GM19463 (cell line): ENCODE data around the gene SPON1.
"Not testable (repeated sequence)": the region's sequence is repeated elsewhere in the genome, so short reads cannot be mapped to it uniquely, and the experiment has no call there.

Experiments used
- ATAC-seq: cut with Tn5 transposase; IDR thresholded peaks from one replicate; pipeline ENCODE4 v1.9.1; 2021; ENCODE audit warnings: mild to moderate bottlenecking, moderate library complexity; ENCODE audit not compliant: unreplicated experiment

Gene SPON1

DNA sequence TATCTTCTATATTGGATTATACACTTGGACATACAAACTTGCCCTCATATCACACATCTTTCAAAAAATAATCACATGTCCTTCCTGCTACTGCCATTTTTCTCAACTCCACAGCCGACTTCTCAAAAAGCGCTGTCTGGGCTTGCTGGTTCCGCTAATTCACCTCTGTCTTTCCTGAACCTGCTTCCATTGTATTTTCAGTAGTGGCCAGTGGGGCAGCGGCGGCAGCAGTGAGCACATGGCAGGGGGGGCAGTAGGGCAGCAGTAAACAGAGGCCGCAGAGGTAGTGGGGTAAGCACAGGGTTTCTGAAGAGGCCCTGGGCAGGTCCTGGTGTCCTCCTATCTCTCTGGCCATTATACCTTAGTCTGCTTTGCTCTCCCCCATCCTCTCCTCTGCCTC is 270.1 kb downstream of the SPON1 start:
- no peak for ATAC-seq

DNA sequence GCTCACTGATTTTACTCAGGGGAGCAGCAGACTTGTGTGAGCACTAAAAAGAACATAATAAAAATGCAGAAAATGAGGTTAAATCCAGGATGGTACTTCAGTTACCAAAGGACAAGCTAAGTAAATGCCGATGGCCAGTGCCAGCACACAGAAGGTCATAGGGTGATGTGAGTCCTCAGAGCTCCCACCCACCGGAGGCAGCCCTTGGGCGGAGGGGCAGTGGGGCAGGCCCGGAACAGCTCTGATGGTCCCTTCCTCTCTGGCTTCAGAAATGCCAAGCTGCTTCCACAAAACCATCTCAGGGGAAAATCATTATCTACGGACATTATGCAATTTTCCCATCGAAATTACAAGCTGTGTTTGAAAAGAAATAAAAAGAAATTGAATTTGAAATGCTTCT is 271.9 kb downstream of the SPON1 start:
- no peak for ATAC-seq

DNA sequence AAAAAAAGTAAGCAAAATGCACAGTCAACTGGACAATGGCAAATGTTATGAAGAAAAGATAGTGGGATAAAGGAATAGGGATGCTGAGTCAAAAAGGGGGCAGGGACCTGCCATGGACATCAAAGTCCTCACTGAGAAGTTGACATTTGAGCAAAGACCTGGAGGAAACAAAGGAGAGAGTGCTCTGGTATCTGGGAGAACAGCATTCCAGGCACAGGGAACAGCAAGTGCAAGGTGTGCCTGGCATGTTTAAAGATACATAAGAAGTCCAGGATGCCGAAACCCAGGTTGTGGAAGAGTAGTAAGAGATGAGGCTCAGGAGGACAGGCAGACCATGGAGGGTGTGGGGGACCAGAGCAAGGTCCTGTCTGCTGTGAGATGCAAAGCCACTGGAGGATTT is 273.2 kb downstream of the SPON1 start:
- no peak for ATAC-seq

DNA sequence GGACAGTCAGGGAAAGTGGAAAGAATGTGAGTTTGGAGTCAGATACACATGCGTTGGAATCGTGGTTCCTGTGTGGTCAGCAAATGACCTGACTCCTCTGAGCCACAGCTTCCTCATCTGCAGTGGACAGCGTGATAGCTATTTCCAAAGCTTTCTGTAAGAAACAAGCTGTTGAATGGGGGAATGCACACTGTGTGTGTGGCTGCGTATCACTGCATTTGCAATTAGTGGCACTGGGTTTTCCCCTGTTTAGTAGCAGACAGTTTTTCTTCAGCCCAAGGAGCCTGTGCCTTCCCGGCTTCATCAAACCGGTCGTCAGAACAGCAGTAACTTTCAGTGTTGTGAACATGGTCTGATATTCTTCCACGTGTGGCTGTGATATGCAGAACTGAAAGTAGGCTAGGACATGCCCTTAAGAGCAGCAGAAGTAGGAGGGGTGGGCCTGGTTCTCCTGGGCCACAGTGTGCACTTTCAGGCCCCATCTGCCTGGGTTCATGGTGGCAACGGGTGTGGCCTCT is 275.0 kb downstream of the SPON1 start:
- ATAC-seq, result peak; percentile 97

DNA sequence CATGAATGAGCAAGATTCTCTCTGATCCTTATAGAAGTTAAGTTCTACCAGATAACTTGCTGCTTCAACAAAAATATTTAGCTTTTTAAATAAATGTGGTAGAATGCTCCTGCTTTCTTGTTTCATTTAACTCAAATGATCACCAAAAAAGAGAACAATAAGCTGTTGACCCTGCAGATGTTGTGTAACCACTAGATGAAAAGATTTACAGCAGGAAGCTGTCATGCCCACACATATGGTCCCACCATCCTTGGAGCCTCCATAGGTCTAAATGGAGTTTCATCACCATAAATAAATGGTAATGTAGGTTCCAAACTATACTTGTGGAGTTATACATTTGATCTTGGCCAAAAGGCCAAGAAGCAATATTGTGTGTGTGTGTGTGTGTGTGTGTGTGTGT is 277.7 kb downstream of the SPON1 start:
- no peak for ATAC-seq

DNA sequence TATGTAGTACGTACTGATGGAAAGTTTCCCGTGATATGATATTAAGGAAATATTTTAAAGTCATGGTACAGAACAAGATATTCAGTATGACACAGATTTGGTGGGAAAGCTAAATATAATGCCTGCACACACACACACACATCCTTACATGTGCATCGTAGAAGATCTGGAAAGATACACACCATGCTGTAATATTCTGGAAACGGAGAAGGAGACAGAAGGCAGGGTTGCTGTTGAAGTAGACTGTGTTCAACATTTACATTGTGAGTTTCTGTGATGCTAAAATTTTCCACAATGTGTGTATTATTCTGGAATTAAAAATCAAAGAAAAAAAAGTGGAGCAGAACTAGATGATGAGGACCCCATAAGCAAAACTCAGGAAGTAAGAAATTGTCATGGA is 278.4 kb downstream of the SPON1 start:
- ATAC-seq, result no peak

DNA sequence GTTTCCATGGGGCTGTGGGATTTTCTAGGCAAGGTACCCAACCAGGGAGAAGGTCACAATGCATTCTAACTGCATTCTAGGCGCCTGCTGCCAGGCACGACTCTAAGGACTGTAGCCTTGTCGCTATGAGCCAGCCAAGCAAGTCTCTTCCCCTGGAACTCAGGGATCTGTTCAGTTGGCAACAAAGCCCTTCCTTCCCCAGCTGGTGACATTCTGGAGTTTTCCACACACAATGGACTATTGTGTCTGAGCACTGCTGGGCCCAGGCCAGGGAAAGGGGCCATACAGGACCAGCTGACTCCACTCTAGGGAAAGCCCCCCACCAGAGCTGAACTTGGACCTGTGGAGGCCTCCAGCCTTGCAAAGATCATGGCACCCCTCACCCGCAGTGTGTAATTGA is 279.7 kb downstream of the SPON1 start:
- no peak for ATAC-seq

DNA sequence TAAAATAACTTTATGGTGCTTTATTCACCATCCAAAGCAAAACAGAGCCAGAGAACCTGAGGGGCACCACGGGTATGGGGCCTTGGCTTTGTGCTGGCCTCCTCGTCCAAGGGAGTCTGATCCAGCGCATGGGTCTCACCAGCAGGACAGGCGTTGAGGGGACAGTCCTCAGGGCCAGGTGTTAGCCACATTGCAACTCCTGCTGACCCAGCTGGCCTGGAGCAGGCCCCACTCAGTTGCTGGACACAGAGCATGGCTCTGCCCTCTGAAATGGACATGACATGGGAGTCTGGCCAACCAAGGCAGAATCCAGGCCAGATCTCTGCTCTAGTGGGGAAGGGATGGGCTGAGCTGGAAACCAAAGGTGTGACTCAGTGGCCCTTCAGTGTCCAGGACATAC is 280.2 kb downstream of the SPON1 start:
- ATAC-seq, result no peak

DNA sequence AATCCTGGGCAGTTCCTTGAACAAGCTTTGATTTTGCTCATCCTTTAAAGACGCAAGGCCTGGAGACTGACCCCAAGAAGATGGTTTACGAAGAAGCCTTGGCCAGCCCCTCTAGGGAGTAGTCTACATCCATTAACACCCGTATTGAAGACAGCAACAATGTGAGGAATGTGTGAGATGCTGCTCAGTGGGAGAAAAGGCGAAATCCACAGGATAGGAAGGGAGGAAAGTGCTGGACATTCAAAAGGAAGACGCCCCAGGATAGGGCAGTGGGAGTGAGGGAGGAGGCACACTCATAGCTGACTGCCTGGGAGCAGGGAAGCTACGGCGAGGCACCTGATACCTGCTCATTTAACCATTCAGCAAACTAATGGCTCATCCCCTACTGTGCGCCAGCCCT is 282.4 kb downstream of the SPON1 start:
- ATAC-seq, result no peak

DNA sequence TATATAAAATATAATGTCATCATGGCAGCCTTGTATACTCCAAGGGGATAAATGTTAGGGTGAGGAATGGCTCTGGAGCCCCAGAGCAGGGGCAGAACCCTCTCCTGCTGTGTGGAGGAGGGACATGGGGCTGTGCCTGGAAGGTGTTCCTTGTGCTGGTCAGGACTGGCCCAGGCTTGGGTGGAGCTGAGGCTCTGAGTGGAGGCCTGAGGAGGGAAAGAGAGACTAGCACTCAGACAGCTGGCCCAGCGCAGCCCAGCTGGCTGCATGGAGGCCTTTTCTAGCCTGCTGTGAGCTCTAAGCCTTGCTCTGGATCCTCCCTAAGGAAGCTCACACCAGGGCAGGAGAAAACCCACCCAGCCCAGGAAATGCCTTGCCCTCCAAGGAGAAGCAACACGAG is 282.9 kb downstream of the SPON1 start:
- no peak for ATAC-seq

DNA sequence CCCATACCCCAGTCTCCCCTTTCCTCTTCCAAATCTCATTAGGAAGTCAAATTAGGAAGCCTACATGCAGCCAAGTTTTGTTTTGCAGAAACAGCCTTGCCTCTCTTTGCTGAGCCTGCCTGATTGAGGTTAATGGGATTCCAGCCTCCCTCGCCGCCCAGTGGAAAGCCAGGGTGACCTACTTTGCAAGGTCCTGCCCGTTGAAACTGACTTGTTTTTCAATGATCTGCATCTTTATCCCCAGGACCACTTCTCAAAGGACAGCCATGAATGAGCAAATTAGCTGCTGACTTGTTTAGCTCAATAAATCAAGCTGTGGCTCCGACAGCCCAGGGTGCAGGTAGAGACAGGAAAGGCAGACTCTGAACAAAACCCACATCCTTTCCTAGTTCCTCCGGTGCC is 286.1 kb downstream of the SPON1 start:
- no peak for ATAC-seq

DNA sequence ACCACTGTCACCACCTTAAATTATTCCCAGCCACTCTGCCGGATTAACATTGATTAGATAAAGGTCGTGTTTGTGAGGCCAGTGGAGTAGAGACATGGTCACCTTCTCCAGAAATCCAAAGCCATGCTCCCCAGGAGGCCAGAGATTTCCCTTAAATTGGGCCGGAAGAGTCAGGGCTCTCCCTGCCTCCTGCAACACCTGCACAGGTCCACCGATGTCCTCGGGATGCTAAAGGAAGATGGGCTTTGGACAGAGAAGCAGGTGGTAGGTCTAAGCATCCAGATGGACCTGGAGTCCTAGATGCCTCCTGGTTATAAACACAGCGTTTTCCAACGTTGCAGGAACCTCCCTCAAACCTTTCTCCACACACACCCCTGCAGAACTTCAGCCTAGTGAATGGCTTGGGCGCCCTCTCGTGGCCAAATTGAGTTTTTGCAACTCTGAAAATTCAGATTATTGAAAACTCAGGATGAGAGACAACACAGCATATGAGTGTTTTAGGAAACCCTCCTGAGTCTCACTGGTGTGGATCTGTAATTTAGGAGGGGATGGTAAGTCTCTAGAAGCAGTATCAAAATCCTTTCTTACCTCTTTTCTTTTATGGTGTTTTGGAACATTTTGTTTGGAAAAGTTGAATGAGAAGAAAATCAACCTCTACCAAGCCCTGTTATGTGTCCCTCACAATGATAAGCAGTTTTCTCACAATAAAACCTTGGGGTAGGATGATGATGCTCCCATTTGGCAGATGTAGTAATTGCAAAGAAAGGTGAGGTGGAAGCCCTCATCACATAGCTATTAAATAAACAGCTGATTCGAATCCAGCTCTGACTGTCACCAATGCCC is 286.8 kb downstream of the SPON1 start:
- ATAC-seq, result peak; percentile 39

DNA sequence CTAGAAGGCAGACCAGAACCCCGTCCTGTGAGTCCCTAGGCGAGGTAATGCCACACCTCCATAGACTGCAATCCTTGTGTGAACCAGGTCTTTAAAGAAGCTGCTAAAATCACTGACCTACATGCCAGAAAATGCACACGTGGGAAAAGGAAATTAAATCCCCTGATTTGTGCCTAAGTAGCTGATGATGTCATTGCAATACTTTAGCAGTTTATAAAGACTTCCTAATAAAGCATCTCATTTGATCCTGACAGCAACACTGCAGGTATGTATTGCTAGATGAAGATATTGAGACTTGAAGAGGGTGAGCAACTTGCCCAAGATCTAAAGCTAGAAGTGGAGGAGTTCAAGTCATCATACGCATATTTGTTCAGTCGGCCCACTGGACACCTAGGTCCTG is 289.2 kb downstream of the SPON1 start:
- ATAC-seq, result no peak

DNA sequence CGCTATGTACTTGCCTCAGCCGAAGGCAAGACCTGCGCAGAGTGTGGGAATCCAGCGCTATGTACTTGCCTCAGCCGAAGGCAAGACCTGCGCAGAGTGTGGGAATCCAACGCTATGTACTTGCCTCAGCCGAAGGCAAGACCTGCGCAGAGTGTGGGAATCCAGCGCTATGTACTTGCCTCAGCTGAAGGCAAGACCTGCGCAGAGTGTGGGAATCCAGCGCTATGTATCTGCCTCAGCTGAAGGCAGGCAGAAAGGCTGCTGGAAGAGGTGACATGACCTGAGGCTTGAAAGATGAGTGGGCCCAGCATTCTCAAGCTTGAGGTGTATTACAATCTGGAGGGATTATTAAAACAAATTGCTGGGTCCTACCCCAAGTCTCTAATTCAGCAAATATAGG is 290.0 kb downstream of the SPON1 start:
- ATAC-seq, result not testable (repeated sequence)

DNA sequence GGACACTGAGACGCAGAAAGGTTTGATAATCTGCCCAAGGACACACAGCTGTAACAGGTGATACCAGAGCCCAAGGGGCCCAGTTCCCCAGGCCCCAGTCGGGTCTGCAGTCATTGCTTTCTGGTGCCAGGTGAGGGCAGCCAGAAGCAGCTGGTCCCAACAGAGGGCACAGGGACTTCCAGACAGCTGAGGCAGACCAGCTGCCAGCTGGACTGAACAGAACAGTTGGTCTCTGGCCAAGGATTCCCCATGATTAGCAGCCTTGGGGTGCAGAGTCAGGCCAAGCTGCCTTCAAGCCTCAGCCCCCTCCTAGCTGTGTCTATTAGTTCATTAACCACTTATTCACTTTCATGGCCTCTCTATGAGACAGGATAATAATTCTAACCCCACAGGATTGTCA is 290.9 kb downstream of the SPON1 start:
- no peak for ATAC-seq

DNA sequence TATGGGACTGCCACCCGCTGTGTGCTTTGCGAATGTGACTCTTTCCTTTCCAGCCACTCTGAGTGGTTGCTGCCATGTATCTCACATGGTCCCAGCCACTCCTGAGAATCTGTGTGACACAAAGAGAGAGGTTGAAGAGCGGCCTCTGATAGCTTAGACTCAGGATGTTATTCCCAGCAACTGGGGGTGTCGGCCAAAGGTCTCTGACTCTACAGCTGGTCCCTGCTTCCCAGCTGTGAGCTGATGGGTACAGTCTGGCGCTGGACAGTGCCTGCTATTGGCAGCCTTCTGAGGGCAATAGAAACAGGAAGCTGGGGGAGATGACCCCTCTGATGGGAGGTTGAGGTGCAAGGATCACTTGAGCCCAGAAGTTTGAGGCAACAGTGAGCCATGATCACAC is 291.3 kb downstream of the SPON1 start:
- ATAC-seq, result no peak

DNA sequence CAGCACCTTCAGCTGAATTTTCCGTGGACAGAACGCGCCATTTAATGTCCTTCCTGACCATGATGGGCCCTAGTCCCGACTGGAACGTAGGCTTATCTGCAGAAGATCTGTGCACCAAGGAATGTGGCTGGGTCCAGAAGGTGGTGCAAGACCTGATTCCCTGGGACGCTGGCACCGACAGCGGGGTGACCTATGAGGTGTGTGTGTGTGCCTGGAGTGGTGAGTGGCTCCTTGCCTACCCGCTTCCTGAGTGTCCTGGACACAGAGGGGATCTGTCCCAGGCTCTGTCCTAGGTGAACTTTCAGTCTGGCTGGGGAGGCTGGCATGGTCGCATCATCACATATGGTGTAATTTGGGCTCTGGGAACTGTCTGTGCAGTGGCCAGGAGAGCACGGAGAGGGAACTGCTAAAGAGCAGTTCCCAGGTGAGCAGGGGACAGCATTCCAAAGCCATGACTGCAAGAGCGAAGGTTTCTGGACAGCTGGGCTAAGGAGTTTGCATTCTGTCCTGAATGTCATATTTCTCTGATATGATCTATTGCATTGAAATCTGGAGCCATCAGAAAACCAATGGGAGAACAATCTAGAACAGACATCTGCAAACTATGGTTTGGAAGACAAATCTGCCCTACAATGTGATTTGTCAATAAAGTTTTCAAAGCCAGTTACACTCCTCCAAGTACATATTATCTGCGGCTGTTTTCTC is 292.2 kb downstream of the SPON1 start:
- ATAC-seq, result no peak

DNA sequence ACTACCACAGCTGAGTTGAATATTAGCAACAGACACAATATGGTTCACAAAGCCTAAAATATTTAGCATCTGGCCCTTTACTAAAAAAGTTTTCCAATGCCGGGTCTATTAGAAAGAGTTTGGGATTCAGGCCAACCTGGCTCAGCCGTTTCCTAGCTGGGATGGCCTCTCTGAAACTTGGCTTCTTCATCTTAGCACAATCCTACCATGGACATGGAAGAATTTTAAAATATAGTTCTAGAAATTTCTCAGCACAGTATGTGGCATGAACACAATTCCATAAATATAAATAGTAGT is 292.7 kb downstream of the SPON1 start:
- ATAC-seq, result no peak

DNA sequence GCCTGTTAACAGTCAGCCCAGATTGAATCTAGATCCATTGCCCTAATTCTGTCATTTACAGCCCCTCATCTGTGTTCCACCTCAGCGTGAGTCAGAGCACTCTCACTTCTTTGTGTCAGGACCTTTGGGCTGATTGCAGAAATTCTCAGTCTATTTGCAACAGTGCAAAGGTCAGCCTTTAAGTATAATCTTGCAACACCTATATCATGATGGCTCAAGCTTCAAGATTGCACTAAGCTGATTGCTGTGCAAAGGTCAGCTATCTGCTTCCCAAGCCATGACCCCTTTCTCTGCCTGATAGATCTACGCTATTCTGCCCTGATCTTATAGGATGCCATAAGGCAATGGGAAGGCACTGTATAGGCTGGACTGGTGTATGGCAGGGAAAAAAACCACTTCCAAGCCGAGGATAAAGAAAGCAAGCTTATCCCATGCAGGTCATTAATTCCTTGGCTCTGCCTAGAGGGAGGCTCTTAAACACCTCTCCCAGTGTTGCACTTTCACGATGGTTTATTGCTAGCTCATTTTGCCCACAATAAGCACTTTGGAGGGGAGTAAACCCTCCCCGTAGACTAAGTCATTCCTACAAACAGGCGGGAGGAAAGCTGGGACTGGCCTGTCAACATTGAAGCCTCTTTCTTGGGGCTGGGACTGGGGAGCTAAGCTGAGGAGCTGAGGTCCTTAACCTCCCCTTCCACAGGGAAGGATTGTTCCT is 295.9 kb downstream of the SPON1 start:
- no peak for ATAC-seq

DNA sequence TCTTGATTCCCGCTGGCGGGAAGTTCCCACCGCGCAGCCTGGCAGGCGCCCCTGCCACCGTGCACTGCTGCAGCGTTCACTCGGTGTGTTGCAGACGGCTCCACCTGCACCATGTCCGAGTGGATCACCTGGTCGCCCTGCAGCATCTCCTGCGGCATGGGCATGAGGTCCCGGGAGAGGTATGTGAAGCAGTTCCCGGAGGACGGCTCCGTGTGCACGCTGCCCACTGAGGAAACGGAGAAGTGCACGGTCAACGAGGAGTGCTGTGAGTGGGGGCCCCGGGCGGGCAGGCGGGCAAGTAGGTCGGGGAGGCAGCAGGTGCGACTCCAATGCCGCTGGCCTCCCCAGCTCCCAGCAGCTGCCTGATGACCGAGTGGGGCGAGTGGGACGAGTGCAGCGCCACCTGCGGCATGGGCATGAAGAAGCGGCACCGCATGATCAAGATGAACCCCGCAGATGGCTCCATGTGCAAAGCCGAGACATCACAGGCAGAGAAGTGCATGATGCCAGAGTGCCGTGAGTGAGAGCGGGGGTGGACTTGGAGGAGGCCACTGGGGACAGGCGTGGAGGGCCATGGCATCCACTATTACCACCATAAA is 296.8 kb downstream of the SPON1 start:
- ATAC-seq, result no peak

DNA sequence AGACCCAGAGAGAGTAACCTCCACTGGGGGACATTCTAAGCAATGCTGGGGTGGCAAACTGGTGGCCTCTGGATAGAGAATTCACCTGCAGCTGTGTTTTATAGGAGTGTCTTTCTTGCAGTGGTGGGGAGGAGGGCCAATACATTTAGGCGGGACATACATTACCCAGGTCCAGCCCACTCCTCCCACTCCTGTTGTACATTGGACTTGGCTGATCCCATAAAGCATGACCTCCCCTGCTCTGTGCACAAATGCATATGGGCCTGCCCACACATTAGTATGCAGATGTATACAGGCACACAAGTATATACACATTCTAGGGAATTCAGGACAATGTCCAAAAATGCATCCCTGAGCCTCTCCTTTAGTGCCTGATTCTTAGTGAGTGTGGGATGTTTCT is 297.4 kb downstream of the SPON1 start:
- ATAC-seq, result no peak
